ENCODE data around the gene WBP1. TPM values are rescaled to one million over a fixed set of nuclear protein-coding genes. Genes with fewer than 3 reads are reported as not detected.

The WBP1 gene
- total and polyA plus RNA-seq, 10 of the 15 experiments (the other 5 are each of a cell fraction or from before 2014, with no cell fraction given) = 4.2 to 76.8 (median 43.8) TPM

GRCh38 chr2:74414881-74415761, 43.1 kb upstream of the WBP1 start:
- intact Hi-C loops (cut with micrococcal nuclease; ENCODE audit: unreplicated experiment) = no loop called here
- ChIA-PET CTCF (interaction anchor here (1.0 kb wide), 2 partner anchors 9 to 15 kb away, joined by 3 to 4 read pairs; no protein-coding TSS in a partner anchor), RAD21 (ENCODE audit: unreplicated experiment) (no interaction called here), SMC1A (ENCODE audit: uncharacterized antibody, unreplicated experiment) (interaction anchor here (0.8 kb wide), 1 partner anchor 16 kb away, joined by 3 read pairs; no protein-coding TSS in a partner anchor), POLR2A (no interaction called here)
- H3K4me1 ChIP-seq (ENCODE audit: control insufficient read depth, insufficient read depth, low read length) = peaks cover 42% of the 10 kb centered on the region
- H3K9ac ChIP-seq (ENCODE audit: control insufficient read depth, insufficient read depth, low read length) = peak overlapping the region; percentile 24; the same call in 1 of the 2 replicates
- H3K4me3 ChIP-seq = peak overlapping the region; percentile 46
- H2AFZ ChIP-seq (ENCODE audit: control insufficient read depth, low read depth, low read length) = peak overlapping the region; percentile 86
- H3K4me2 ChIP-seq (ENCODE audit: control insufficient read depth, insufficient read depth) = peak overlapping the region; percentile 88
- ATAC-seq = peak; percentile 60
- no peak overlapping the region for H3K27ac ChIP-seq (ENCODE audit: control insufficient read depth, insufficient read depth)
- BruUV-seq (replicated peaks) = no TSS peak
- DNase-seq (ENCODE audit: low read depth, low spot score) = no peak
- FAIRE-seq = no peak
- H3K27me3 ChIP-seq (replicated peaks in 1 of 2; ENCODE audit: control insufficient read depth in 2 of 2, insufficient read depth in 2 of 2, low read length in 1 of 2) = no peaks in the 10 kb centered on the region
- H4K20me1 ChIP-seq (ENCODE audit: control insufficient read depth, insufficient read depth) = no peaks in the 10 kb centered on the region
- WGBS (ENCODE audit: insufficient coverage, insufficient replicate concordance, low lambda C conversion rate, missing lambda C conversion rate) = 18% methylated on average over 66 of the region's 66 CpGs
- H3K9me3 ChIP-seq (replicated peaks; ENCODE audit: control insufficient read depth, insufficient read depth, low read length) = no peaks in the 10 kb centered on the region
- no peaks in the 10 kb centered on the region; the same call in 1 of the 2 replicates for H3K79me2 ChIP-seq (ENCODE audit: control insufficient read depth, insufficient read depth, low read length)
- in situ Hi-C loops (cut with MboI) = no loop called here
- no peaks in the 10 kb centered on the region for H3K36me3 ChIP-seq (ENCODE audit: control insufficient read depth in 2 of 2, insufficient read depth in 2 of 2, low read length in 1 of 2)
- no peak for TF ChIP-seq BMI1 (IDR thresholded peaks at IDR 0.05; ENCODE audit: borderline replicate concordance)
- no peak for TF ChIP-seq ZZZ3 (IDR thresholded peaks at IDR 0.05; ENCODE audit: control insufficient read depth, insufficient read length, low read depth)
- TF ChIP-seq HDGF (IDR thresholded peaks at IDR 0.05) = no peak
- peak in 1 of 2 experiments; percentile 55; a peak in 2 of 4 replicates for TF ChIP-seq BHLHE40 (IDR thresholded peaks at IDR 0.05; ENCODE audit: borderline replicate concordance in 1 of 2, low read depth in 2 of 2, low read length in 1 of 2)
- no peak for TF ChIP-seq PRDM15 (CRISPR knock-in tag; IDR thresholded peaks at IDR 0.05)
- no peak for TF ChIP-seq YY1 (IDR thresholded peaks at IDR 0.05; ENCODE audit: low read depth, low read length)
- no peak for TF ChIP-seq ATF3 (IDR thresholded peaks at IDR 0.05; ENCODE audit: borderline replicate concordance, extremely low read depth, low read depth, low read length)
- TF ChIP-seq RELB (IDR thresholded peaks at IDR 0.05; ENCODE audit: low read depth) = no peak
- TF ChIP-seq USF1 (IDR thresholded peaks at IDR 0.05; ENCODE audit: borderline replicate concordance, extremely low read length, insufficient read depth, low read depth, low read length) = no peak
- TF ChIP-seq EP300 (IDR thresholded peaks at IDR 0.05; ENCODE audit: borderline replicate concordance in 1 of 2, control insufficient read depth in 1 of 2, low read depth in 2 of 2, low read length in 2 of 2) = no peak
- TF ChIP-seq BACH1 (IDR thresholded peaks at IDR 0.05; ENCODE audit: borderline replicate concordance) = no peak
- no peak for TF ChIP-seq CBX5 (IDR thresholded peaks at IDR 0.05; ENCODE audit: low read depth)
- no peak for TF ChIP-seq TCF7 (IDR thresholded peaks at IDR 0.05; ENCODE audit: borderline replicate concordance)
- 0 out of 2 replicates have a peak, but pooled peaks have one; percentile 20 for TF ChIP-seq IKZF1 (conservative IDR thresholded peaks at IDR 0.05)
